ENCODE measurements around the gene WNT6.

DNA sequence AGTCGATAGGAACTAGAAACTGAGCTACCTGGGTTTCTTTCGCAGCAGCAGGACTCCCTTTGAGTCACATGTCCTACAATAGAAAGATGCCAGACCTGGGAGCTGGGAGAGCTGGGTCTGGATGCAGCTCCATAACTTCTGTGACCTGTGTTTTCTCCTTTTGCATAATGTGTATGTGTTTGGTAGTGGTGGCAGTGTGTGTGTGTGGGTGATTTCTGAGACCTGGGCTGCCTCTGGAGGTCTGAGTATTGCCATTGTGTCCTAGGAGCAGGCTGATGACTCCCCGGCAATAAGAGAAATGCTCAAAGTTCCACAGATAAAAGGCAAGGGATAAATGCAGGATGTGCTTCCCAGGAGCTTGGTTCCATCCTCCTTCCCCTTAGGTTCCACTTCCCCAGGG is 27.5 kb downstream of the WNT6 start:
- TF ChIP-seq POLR2AphosphoS5 (IDR thresholded peaks at IDR 0.05; ENCODE audit: low read depth, low read length) = no peak
- TF ChIP-seq POLR2A (IDR thresholded peaks at IDR 0.05; ENCODE audit: low read depth, low read length) = no peak
- TF ChIP-seq PAX5 (IDR thresholded peaks at IDR 0.05; ENCODE audit: insufficient read depth, low read length, severe bottlenecking) = no peak
- no peak for TF ChIP-seq TAF1 (IDR thresholded peaks at IDR 0.05; ENCODE audit: low read depth, low read length)
- no peak for TF ChIP-seq POU2F2 (IDR thresholded peaks at IDR 0.05; ENCODE audit: low read depth, low read length)
